Measurements from ENCODE around the gene SELENOS. TPM values are rescaled to one million over a fixed set of nuclear protein-coding genes. Genes with fewer than 3 reads are reported as not detected.
A peak's percentile ranks its signal among the peaks of the same experiment; 100 is the strongest.

Gene SELENOS
- total RNA-seq, 4 donors from 2014 or later, result 47.3 to 75.4 (median 59.8) TPM

DNA sequence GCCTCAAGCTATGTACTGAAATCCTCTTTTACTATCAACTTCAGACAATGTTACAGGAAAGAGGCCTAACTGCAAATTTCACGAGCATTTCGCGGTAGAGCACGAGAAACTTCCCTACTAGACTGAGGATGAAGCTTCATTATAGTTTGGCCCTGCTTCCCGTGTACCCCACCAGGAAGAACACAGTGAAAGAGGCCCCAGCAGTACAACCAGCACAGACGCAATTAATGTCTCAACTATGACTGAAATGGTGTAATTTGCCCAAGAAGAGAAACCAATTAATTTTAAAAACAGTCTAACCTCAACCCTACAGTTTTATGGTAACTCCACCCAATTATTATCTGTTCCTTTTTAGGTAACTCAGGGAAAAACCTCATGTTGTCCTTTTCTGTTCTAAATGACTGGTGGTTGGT is 37.6 kb downstream of the SELENOS start:
- 76% methylated on average over 6 of the region's 6 CpGs for WGBS
- H3K4me1 ChIP-seq, result peaks cover 25 to 79% (median 73%) of the 10 kb centered on the region in 4 donors
- intact Hi-C loops (cut with DNase I), result no loop called here

DNA sequence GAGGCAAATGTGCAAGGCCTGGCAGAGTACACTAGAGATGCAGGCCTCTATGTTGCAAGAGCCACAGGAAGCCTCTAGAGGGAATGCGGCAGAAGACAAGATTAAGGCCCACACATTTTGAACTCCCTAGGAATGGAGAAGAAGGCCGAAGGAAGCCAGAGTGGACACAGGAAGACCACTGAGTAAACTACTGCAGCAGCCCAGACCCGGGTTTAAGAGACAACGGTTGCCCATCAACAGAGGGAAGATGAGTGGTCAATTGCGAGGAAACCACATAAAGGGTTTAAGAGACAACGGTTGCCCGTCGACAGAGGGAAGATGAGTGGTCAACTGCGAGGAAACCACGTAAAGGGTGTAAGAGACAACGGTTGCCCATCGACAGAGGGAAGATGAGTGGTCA is 40.0 kb downstream of the SELENOS start:
- Histone ChIP-seq H3K36me3 (peaks cover 0 to 26% (median 13%) of the 10 kb centered on the region in 4 donors), H3K4me1 (peaks cover 11 to 67% (median 63%) of the 10 kb centered on the region in 4 donors), H3K27ac (replicated peaks in 1 of 4) (no peak overlapping the region), H3K27me3 (no peaks in the 10 kb centered on the region), H3K9me3 (no peaks in the 10 kb centered on the region), H3K4me3 (no peak overlapping the region)
- DNase-seq (ENCODE audit: extremely low spot score), result no peak
- 86% methylated on average over 12 of the region's 12 CpGs for WGBS
- intact Hi-C loops (cut with DNase I), result loop anchor here (2.0 kb wide), 1 partner anchor 48 kb away; no protein-coding TSS in a partner anchor
- TF ChIP-seq POLR2A (IDR thresholded peaks at IDR 0.05; ENCODE audit: low read depth) (no peak), EP300 (IDR thresholded peaks at IDR 0.05) (no peak), POLR2AphosphoS5 (IDR thresholded peaks at IDR 0.05) (no peak)
- TF ChIP-seq, protein P1, sequence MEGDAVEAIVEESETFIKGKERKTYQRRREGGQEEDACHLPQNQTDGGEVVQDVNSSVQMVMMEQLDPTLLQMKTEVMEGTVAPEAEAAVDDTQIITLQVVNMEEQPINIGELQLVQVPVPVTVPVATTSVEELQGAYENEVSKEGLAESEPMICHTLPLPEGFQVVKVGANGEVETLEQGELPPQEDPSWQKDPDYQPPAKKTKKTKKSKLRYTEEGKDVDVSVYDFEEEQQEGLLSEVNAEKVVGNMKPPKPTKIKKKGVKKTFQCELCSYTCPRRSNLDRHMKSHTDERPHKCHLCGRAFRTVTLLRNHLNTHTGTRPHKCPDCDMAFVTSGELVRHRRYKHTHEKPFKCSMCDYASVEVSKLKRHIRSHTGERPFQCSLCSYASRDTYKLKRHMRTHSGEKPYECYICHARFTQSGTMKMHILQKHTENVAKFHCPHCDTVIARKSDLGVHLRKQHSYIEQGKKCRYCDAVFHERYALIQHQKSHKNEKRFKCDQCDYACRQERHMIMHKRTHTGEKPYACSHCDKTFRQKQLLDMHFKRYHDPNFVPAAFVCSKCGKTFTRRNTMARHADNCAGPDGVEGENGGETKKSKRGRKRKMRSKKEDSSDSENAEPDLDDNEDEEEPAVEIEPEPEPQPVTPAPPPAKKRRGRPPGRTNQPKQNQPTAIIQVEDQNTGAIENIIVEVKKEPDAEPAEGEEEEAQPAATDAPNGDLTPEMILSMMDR (IDR thresholded peaks at IDR 0.05), result no peak

More for the DNA sequence above, 37.6 kb downstream of the SELENOS start:
- H3K27me3 ChIP-seq, result no peaks in the 10 kb centered on the region
- H3K4me3 ChIP-seq, result no peak overlapping the region
- peaks cover 0 to 7% (median 5%) of the 10 kb centered on the region in 4 donors for H3K36me3 ChIP-seq
- no peak for TF ChIP-seq POLR2A (IDR thresholded peaks at IDR 0.05; ENCODE audit: low read depth)
- no peak for TF ChIP-seq EP300 (IDR thresholded peaks at IDR 0.05)
- TF ChIP-seq POLR2AphosphoS5 (IDR thresholded peaks at IDR 0.05), result no peak
- TF ChIP-seq, protein P1 (IDR thresholded peaks at IDR 0.05), result no peak
- DNase-seq (ENCODE audit: extremely low spot score), result no peak
- H3K27ac ChIP-seq (replicated peaks in 1 of 4), result peak overlapping the region; percentile 23 to 55 (median 49)
- no peaks in the 10 kb centered on the region for H3K9me3 ChIP-seq

DNA sequence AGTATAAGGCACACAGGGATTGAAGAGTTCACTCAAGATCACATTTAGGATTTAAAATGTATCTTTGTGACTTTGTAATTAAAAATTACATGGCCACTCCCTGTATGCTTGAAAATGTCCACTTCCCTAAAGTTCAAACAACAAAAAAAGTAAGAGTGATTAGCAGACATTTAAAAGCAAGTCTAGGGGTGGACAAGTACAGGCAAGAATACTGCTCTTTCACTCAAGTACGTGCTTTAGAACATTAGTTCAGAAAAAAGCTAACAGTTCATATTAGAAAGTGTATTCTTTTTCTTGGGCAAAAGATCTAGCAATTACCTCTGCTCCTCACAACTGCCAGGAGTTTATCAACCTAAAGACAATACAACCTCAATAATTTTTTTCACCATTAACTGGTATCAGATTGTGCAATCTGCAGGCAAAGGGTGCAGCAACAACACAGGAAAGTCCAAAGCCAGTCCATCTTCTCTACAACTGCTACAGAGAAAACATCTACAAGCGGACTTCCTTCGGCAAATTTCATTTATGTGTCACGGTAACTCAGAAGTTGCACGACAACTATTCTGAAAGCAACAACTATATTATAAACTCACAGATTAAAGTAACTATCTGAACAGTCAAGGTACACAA is 43.5 kb downstream of the SELENOS start:
- intact Hi-C loops (cut with DNase I), result no loop called here
- TF ChIP-seq POLR2A (IDR thresholded peaks at IDR 0.05; ENCODE audit: low read depth) (no peak), EP300 (IDR thresholded peaks at IDR 0.05) (no peak), POLR2AphosphoS5 (IDR thresholded peaks at IDR 0.05) (no peak)
- TF ChIP-seq, protein P1 (IDR thresholded peaks at IDR 0.05), result no peak
- Histone ChIP-seq H3K27ac (replicated peaks in 1 of 4) (no peak overlapping the region), H3K27me3 (no peaks in the 10 kb centered on the region), H3K4me1 (peaks cover 8 to 40% (median 37%) of the 10 kb centered on the region in 4 donors), H3K4me3 (no peak overlapping the region), H3K9me3 (peaks cover 0 to 1% (median 0%) of the 10 kb centered on the region in 4 donors), H3K36me3 (peaks cover 0 to 26% (median 13%) of the 10 kb centered on the region in 4 donors)
- no peak for DNase-seq (ENCODE audit: extremely low spot score)
- 88% methylated on average over 5 of the region's 5 CpGs for WGBS

DNA sequence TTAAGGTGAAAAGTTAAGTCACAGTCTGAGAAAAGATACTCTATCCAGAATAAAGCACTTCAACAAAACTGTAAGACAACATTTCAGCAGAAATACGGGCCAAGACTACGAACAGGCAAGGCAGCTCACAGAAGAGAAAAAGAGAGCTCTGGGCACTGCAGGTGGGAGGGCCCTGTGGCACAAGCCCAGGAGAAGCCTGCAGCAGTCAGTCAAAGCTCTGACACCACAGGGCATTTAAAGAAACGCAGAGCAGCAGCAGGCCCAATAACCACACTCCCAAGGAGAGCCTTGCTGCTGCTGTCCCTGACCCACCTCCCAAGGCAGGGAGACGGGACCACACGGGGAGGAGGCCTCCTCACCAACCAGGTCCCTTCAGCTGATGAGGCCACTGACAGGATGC is 44.6 kb downstream of the SELENOS start:
- 38% methylated on average over 3 of the region's 5 CpGs for WGBS
- TF ChIP-seq POLR2AphosphoS5 (IDR thresholded peaks at IDR 0.05) (no peak), POLR2A (IDR thresholded peaks at IDR 0.05; ENCODE audit: low read depth) (no peak), EP300 (IDR thresholded peaks at IDR 0.05) (no peak)
- TF ChIP-seq, protein P1 (IDR thresholded peaks at IDR 0.05), result no peak
- H3K4me1 ChIP-seq, result peaks cover 8 to 36% (median 28%) of the 10 kb centered on the region in 4 donors

More for the DNA sequence above, 44.6 kb downstream of the SELENOS start:
- Histone ChIP-seq H3K4me3 (no peak overlapping the region), H3K27me3 (no peaks in the 10 kb centered on the region), H3K27ac (replicated peaks in 1 of 4) (peak overlapping the region in 2 of 4 donors; percentile 13 to 20), H3K36me3 (peaks cover 0 to 26% (median 13%) of the 10 kb centered on the region in 4 donors), H3K9me3 (peaks cover 0 to 9% (median 0%) of the 10 kb centered on the region in 4 donors)
- no peak for DNase-seq (ENCODE audit: extremely low spot score)
- intact Hi-C loops (cut with DNase I), result no loop called here

Data from esophagus muscularis mucosa (tissue), 4 donors.